H9 (cell line): ENCODE measurements around the gene DENND1C. TPM values are rescaled to one million over a fixed set of nuclear protein-coding genes. Genes with fewer than 3 reads are reported as not detected.

ENCODE experiments used
- DNase-seq: peaks from one replicate; pipeline ENCODE4 v3.0.0-alpha.2; 2017
- H2AFZ ChIP-seq: one replicate; pipeline ENCODE4 v1.6.1; 2013; ENCODE audit warnings: mild to moderate bottlenecking, low read length, control low read depth, moderate library complexity
- H2AK5ac ChIP-seq: 2 replicates; pipeline ENCODE4 v1.6.1; 2013; ENCODE audit warnings: low read length, control low read depth, mixed read lengths; ENCODE audit not compliant: insufficient read length
- H2BK120ac ChIP-seq: one replicate; pipeline ENCODE4 v1.6.1; 2013; ENCODE audit warnings: low read depth, mild to moderate bottlenecking, low read length, control low read depth, inconsistent platforms; ENCODE audit not compliant: poor library complexity, severe bottlenecking
- H2BK12ac ChIP-seq: 2 replicates; pipeline ENCODE4 v1.6.1; 2013; ENCODE audit warnings: low read length, control low read depth, mixed read lengths, low read depth; ENCODE audit not compliant: insufficient read length
- H2BK15ac ChIP-seq: 2 replicates; pipeline ENCODE4 v1.6.1; 2013; ENCODE audit warnings: low read depth, low read length, control low read depth
- H2BK20ac ChIP-seq: one replicate; pipeline ENCODE4 v1.6.1; 2013; ENCODE audit warnings: low read depth, mild to moderate bottlenecking, low read length, control low read depth, inconsistent platforms; ENCODE audit not compliant: poor library complexity, severe bottlenecking
- H2BK5ac ChIP-seq: 2 replicates; pipeline ENCODE4 v1.6.1; 2013; ENCODE audit warnings: low read length, control low read depth, mixed read lengths; ENCODE audit not compliant: insufficient read length
- H3K14ac ChIP-seq: 2 replicates; pipeline ENCODE4 v1.6.1; 2013; ENCODE audit warnings: low read length, control low read depth; ENCODE audit not compliant: insufficient read depth
- H3K18ac ChIP-seq: 2 replicates; pipeline ENCODE4 v1.6.1; 2013; ENCODE audit warnings: low read depth, mild to moderate bottlenecking, mixed read lengths, low read length, control low read depth; ENCODE audit not compliant: insufficient read length
- H3K23ac ChIP-seq: 2 replicates; pipeline ENCODE4 v1.6.1; 2013; ENCODE audit warnings: low read length, control low read depth, mixed read lengths, low read depth; ENCODE audit not compliant: insufficient read length
- H3K23me2 ChIP-seq: 2 replicates; pipeline ENCODE4 v1.6.1; 2013; ENCODE audit warnings: low read depth, mild to moderate bottlenecking, mixed read lengths, low read length, control low read depth; ENCODE audit not compliant: insufficient read length, poor library complexity, severe bottlenecking
- H3K27ac ChIP-seq: 2 replicates; pipeline ENCODE4 v1.5.1; 2013; ENCODE audit warnings: low read length, control low read depth, mixed read lengths, low read depth; ENCODE audit not compliant: insufficient read length
- H3K27me3 ChIP-seq: 2 replicates; pipeline ENCODE4 v1.6.1; 2013; ENCODE audit warnings: low read length, control low read depth, inconsistent platforms; ENCODE audit not compliant: insufficient read depth
- H3K4ac ChIP-seq: 2 replicates; pipeline ENCODE4 v1.6.1; 2013; ENCODE audit warnings: low read depth, mild to moderate bottlenecking, control low read depth, inconsistent platforms, low read length, moderate library complexity
- H3K4me1 ChIP-seq: 2 replicates; pipeline ENCODE4 v1.6.1; 2013; ENCODE audit warnings: low read length, control low read depth, inconsistent platforms; ENCODE audit not compliant: insufficient read depth
- H3K4me2 ChIP-seq: 2 replicates; pipeline ENCODE4 v1.6.1; 2013; ENCODE audit warnings: low read length, control low read depth, mixed read lengths; ENCODE audit not compliant: insufficient read length, insufficient read depth
- H3K56ac ChIP-seq: 2 replicates; pipeline ENCODE4 v1.6.1; 2013; ENCODE audit warnings: low read depth, mild to moderate bottlenecking, mixed read lengths, low read length, control low read depth; ENCODE audit not compliant: insufficient read length
- H3K79me1 ChIP-seq: 2 replicates; pipeline ENCODE4 v1.6.1; 2013; ENCODE audit warnings: low read depth, mild to moderate bottlenecking, moderate library complexity, low read length, control low read depth, inconsistent platforms; ENCODE audit not compliant: insufficient read depth, poor library complexity, severe bottlenecking
- H3K79me2 ChIP-seq: 2 replicates; pipeline ENCODE4 v1.6.1; 2013; ENCODE audit warnings: low read length, control low read depth, inconsistent platforms; ENCODE audit not compliant: insufficient read depth
- H3K9ac ChIP-seq: 2 replicates; pipeline ENCODE4 v1.6.1; 2013; ENCODE audit warnings: low read length, control low read depth, mixed read lengths; ENCODE audit not compliant: insufficient read length; ENCODE audit errors: extremely low read depth
- H3K9me3 ChIP-seq: one replicate; pipeline ENCODE4 v1.6.1; 2013; ENCODE audit warnings: low read depth, low read length, inconsistent platforms; ENCODE audit not compliant: control insufficient read depth
- H3T11ph ChIP-seq: one replicate; pipeline ENCODE4 v1.6.1; 2013; ENCODE audit warnings: mild to moderate bottlenecking, low read length, control low read depth, inconsistent platforms
- H4K20me1 ChIP-seq: one replicate; pipeline ENCODE4 v1.6.1; 2013; ENCODE audit not compliant: control insufficient read depth, insufficient read length, insufficient read depth
- H4K5ac ChIP-seq: 2 replicates; pipeline ENCODE4 v1.6.1; 2013; ENCODE audit warnings: low read depth, mild to moderate bottlenecking, mixed read lengths, low read length, control low read depth; ENCODE audit not compliant: insufficient read length
- H4K8ac ChIP-seq: replicated peaks from 2 replicates; pipeline ENCODE4 v1.6.1; 2013; ENCODE audit warnings: low read length, control low read depth, mixed read lengths, low read depth; ENCODE audit not compliant: insufficient read length
- H4K91ac ChIP-seq: 2 replicates; pipeline ENCODE4 v1.6.1; 2013; ENCODE audit warnings: low read depth, mild to moderate bottlenecking, moderate library complexity, mixed read lengths, low read length, control low read depth; ENCODE audit not compliant: insufficient read length
- H3K27ac Mint-ChIP-seq, 3 experiments: 2 replicates in 2 of 3; 3 replicates in 1 of 3; pipeline ENCODE4 v1.8.0; 2020 to 2021; ENCODE audit warnings: mixed read lengths in 3 of 3, mild to moderate bottlenecking in 1 of 3, moderate library complexity in 1 of 3
- H3K27me3 Mint-ChIP-seq: 2 replicates; pipeline ENCODE4 v1.8.0; 2021; ENCODE audit warnings: low read depth, mild to moderate bottlenecking, moderate library complexity, mixed read lengths
- H3K36me3 Mint-ChIP-seq, 3 experiments: 2 replicates in 2 of 3; 3 replicates in 1 of 3; pipeline ENCODE4 v1.8.0; 2020 to 2021; ENCODE audit warnings: low read depth in 3 of 3, mixed read lengths in 3 of 3; ENCODE audit not compliant: insufficient read depth in 1 of 3
- H3K4me1 Mint-ChIP-seq, 2 experiments: 2 replicates each; pipeline ENCODE4 v1.8.0; 2020; ENCODE audit warnings: mixed read lengths in 2 of 2
- H3K4me3 Mint-ChIP-seq, 2 experiments: 2 replicates in 1 of 2; 3 replicates in 1 of 2; pipeline ENCODE4 v1.8.0; 2020 to 2021; ENCODE audit warnings: mild to moderate bottlenecking in 2 of 2, mixed read lengths in 2 of 2, moderate library complexity in 1 of 2
- H3K9me3 Mint-ChIP-seq, 2 experiments: 2 replicates in 1 of 2; 3 replicates in 1 of 2; pipeline ENCODE4 v1.8.0; 2020; ENCODE audit warnings: mild to moderate bottlenecking in 2 of 2, mixed read lengths in 2 of 2, moderate library complexity in 1 of 2
- WGBS: extraction: QIAGEN DNeasy Blood & Tissue Kit; methylation state at CpG from one replicate; pipeline ENCODE4 v1.1.7; 2013; ENCODE audit warnings: missing lambda C conversion rate, low lambda C conversion rate, mixed read lengths; ENCODE audit not compliant: insufficient read length; ENCODE audit errors: extremely low coverage; 5-methylcytosine and 5-hydroxymethylcytosine counted together
- total RNA-seq: library from RNA; stranded (reverse); gene quantifications from 2 replicates; pipeline ENCODE4 v1.2.1, GENCODE V29; 2021
- TF ChIP-seq, protein P1 (sequence below): fragments of 200-600 bp; sonication (generic); conservative IDR thresholded peaks from 3 replicates; pipeline ENCODE4 v1.8.0; 2021; ENCODE audit warnings: antibody characterized with exemption, mild to moderate bottlenecking

DENND1C gene
- total RNA-seq, 1 experiment from 2014 or later: 2.4 TPM

DNA sequence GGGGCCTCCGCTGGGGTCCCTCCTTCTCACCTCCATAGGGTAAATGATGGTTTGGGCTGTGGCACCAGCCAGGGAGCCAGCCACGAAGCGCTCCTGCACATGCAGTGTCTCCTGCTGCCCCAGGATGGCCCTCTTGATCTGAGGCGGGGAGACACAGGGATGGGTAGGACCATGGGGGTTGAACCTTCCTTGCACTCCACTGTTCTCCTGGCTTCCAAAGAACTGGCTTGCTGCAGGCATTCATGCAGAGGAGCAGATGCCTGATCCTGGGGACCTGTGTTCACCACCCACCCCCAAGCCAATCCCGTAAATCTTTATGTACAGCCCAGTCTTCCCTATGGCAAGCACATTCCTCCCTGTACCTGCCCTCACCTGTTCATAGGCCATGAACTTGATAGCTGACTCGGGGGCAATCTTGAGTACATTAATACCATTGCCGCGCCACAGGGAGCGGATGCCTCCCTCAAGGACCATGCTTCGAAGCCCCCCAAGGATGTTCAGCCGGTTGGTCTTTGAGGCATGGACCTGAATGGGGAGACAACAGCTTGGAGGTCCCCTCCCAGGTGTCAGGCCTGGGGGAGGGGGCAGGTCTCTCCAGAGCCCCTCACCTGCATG is 27.5 kb downstream of the DENND1C start:
- Histone ChIP-seq H3K56ac (no peak overlapping the region), H2AK5ac (no peak overlapping the region), H3K27me3 (no peaks in the 10 kb centered on the region), H2BK15ac (no peak overlapping the region), H4K5ac (no peak overlapping the region), H3K4ac (no peak overlapping the region), H2BK120ac (no peak overlapping the region), H3K14ac (no peak overlapping the region), H3K4me1 (no peaks in the 10 kb centered on the region; the same call in 1 of the 2 replicates), H2BK5ac (no peak overlapping the region), H3K23ac (no peak overlapping the region), H3K9ac (no peak overlapping the region), H3T11ph (no peak overlapping the region), H3K27ac (no peak overlapping the region), H3K23me2 (no peaks in the 10 kb centered on the region), H3K4me2 (no peak overlapping the region), H3K79me1 (no peaks in the 10 kb centered on the region), H3K79me2 (no peaks in the 10 kb centered on the region), H4K20me1 (no peaks in the 10 kb centered on the region), H2BK20ac (no peak overlapping the region), H3K18ac (no peak overlapping the region), H3K9me3 (peaks cover 8% of the 10 kb centered on the region), H2BK12ac (no peak overlapping the region), H4K91ac (no peak overlapping the region), H4K8ac (no peak overlapping the region), H2AFZ (no peak overlapping the region)
- Mint-ChIP-seq H3K4me1 (peaks cover 5 to 9% of the 10 kb centered on the region in 2 experiments), H3K27ac (no peak overlapping the region), H3K36me3 (peaks cover 31 to 53% (median 48%) of the 10 kb centered on the region in 3 experiments), H3K27me3 (peaks cover 5% of the 10 kb centered on the region; the same call in 1 of the 2 replicates), H3K4me3 (no peak overlapping the region), H3K9me3 (peaks cover 6 to 7% of the 10 kb centered on the region in 2 experiments; a peak in 4 of 5 replicates)
- WGBS: no CpG with 5 or more reads among the region's 11 CpGs
- TF ChIP-seq, protein P1, sequence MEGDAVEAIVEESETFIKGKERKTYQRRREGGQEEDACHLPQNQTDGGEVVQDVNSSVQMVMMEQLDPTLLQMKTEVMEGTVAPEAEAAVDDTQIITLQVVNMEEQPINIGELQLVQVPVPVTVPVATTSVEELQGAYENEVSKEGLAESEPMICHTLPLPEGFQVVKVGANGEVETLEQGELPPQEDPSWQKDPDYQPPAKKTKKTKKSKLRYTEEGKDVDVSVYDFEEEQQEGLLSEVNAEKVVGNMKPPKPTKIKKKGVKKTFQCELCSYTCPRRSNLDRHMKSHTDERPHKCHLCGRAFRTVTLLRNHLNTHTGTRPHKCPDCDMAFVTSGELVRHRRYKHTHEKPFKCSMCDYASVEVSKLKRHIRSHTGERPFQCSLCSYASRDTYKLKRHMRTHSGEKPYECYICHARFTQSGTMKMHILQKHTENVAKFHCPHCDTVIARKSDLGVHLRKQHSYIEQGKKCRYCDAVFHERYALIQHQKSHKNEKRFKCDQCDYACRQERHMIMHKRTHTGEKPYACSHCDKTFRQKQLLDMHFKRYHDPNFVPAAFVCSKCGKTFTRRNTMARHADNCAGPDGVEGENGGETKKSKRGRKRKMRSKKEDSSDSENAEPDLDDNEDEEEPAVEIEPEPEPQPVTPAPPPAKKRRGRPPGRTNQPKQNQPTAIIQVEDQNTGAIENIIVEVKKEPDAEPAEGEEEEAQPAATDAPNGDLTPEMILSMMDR: no peak
- no peak for DNase-seq
